ENCODE measurements around the gene UPF2. TPM values are rescaled to one million over a fixed set of nuclear protein-coding genes. Genes with fewer than 3 reads are reported as not detected.
"Not testable (repeated sequence)": the region's sequence is repeated elsewhere in the genome, so short reads cannot be mapped to it uniquely, and the experiment has no call there.

UPF2 gene
- total and polyA plus RNA-seq, 8 donors, result 6.1 to 12.5 (median 9.0) TPM

- Histone ChIP-seq H3K4me1 (no peaks in the 10 kb centered on the region), H3K4me3 (no peak overlapping the region), H3K9me3 (no peaks in the 10 kb centered on the region), H3K27me3 (no peaks in the 10 kb centered on the region), H3K36me3 (peaks cover 2 to 25% (median 3%) of the 10 kb centered on the region in 3 donors), H3K27ac (no peak overlapping the region)
- intact Hi-C loops (cut with DNase I), result no loop called here
- FAIRE-seq (no peak), DNase-seq (no peak), ATAC-seq (no peak)
- no peak for TF ChIP-seq CTCF (IDR thresholded peaks at IDR 0.05)
- WGBS, 2 donors, result 91 to 92% methylated on average over 5 of the region's 5 CpGs
Observed at GRCh38 chr10:11975795-11976194, 66.8 kb downstream of the UPF2 start.

- intact Hi-C loops (cut with DNase I); H3K9me3 ChIP-seq; DNase-seq; H3K4me3 ChIP-seq; H3K27ac ChIP-seq; H3K27me3 ChIP-seq; H3K4me1 ChIP-seq; ATAC-seq; FAIRE-seq: not testable (repeated sequence)
- WGBS, 2 donors, result 91 to 99% methylated on average over 7 of the region's 7 CpGs
- H3K36me3 ChIP-seq, result peaks cover 2 to 17% (median 3%) of the 10 kb centered on the region in 3 donors
Observed at GRCh38 chr10:11972523-11972922, 70.1 kb downstream of the UPF2 start.

- ATAC-seq (no peak), DNase-seq (no peak), FAIRE-seq (no peak)
- no peak for TF ChIP-seq CTCF (IDR thresholded peaks at IDR 0.05)
- Histone ChIP-seq H3K27ac (no peak overlapping the region), H3K4me3 (no peak overlapping the region), H3K4me1 (no peaks in the 10 kb centered on the region), H3K27me3 (no peaks in the 10 kb centered on the region), H3K36me3 (peaks cover 0 to 40% (median 12%) of the 10 kb centered on the region in 3 donors), H3K9me3 (no peaks in the 10 kb centered on the region)
- 95 to 99% methylated on average over 2 of the region's 2 CpGs for WGBS, 2 donors
- intact Hi-C loops (cut with DNase I), result no loop called here
Observed at GRCh38 chr10:11962176-11962575, 80.4 kb downstream of the UPF2 start.

- no peaks in the 10 kb centered on the region for H3K27me3 ChIP-seq
- DNase-seq, result no peak
- H3K9me3 ChIP-seq, result no peaks in the 10 kb centered on the region
- H3K4me3 ChIP-seq, result no peak overlapping the region
- no peak overlapping the region for H3K27ac ChIP-seq
- 92 to 95% methylated on average over 4 of the region's 4 CpGs for WGBS, 2 donors
- TF ChIP-seq CTCF (IDR thresholded peaks at IDR 0.05), result no peak
- no peaks in the 10 kb centered on the region for H3K4me1 ChIP-seq
- H3K36me3 ChIP-seq, result peaks cover 0 to 36% (median 10%) of the 10 kb centered on the region in 3 donors
- no peak for FAIRE-seq
- ATAC-seq, result no peak
- intact Hi-C loops (cut with DNase I), result no loop called here
Observed at GRCh38 chr10:11961771-11962170, 80.8 kb downstream of the UPF2 start.

- no peak for TF ChIP-seq CTCF (IDR thresholded peaks at IDR 0.05)
- no peak overlapping the region for H3K4me3 ChIP-seq
- ATAC-seq (no peak), DNase-seq (no peak), FAIRE-seq (no peak)
- no peaks in the 10 kb centered on the region for H3K27me3 ChIP-seq
- intact Hi-C loops (cut with DNase I), result no loop called here
- H3K27ac ChIP-seq, result no peak overlapping the region
- no peaks in the 10 kb centered on the region for H3K9me3 ChIP-seq
- WGBS, 2 donors, result 96 to 99% methylated on average over 4 of the region's 4 CpGs
- peaks cover 0 to 30% (median 2%) of the 10 kb centered on the region in 3 donors for H3K36me3 ChIP-seq
- H3K4me1 ChIP-seq, result no peaks in the 10 kb centered on the region
Observed at GRCh38 chr10:11959966-11960365, 82.6 kb downstream of the UPF2 start.

All from pancreas (tissue), 10 donors.